Activated CD4-positive, CD25-positive, alpha-beta regulatory T cell treated with anti-CD3 and anti-CD28 coated beads, Interleukin-2, amount 50 U/mL, for 16 hours (primary cell): Measurements from ENCODE around the gene ISCU.

Source experiments
- DNase-seq: peaks from one replicate; pipeline ENCODE4 v3.0.0-alpha.2; 2020; ENCODE audit warnings: low read depth, low spot score

ISCU gene

GRCh38 chr12:108562348-108563135 lies at the start of gene ISCU:
Gene ISCU, plus strand, starts transcription at chr12:108562596. Its CDS starts 27 bp downstream, at chr12:108562623.
- peak; percentile 98 for DNase-seq

- no peak for DNase-seq
These were observed 47.9 kb upstream of the ISCU start for GRCh38 chr12:108514468-108514972.

- peak; percentile 98 for DNase-seq
These were observed 47.2 kb upstream of the ISCU start, which contains the start of gene FICD for GRCh38 chr12:108514973-108515814. Gene FICD, plus strand, starts transcription at chr12:108515277. Its CDS starts 1,696 bp downstream, at chr12:108516973.

- DNase-seq, result no peak
These were observed 46.5 kb upstream of the ISCU start for GRCh38 chr12:108515916-108516315.

GRCh38 chr12:108516511-108517275 lies 45.7 kb upstream of the ISCU start:
- DNase-seq, result no peak

GRCh38 chr12:108517288-108518100 lies 44.9 kb upstream of the ISCU start:
- DNase-seq, result no peak

GRCh38 chr12:108518101-108518715 lies 44.2 kb upstream of the ISCU start:
- no peak for DNase-seq

- no peak for DNase-seq
These were observed 43.5 kb upstream of the ISCU start for GRCh38 chr12:108518716-108519496.

GRCh38 chr12:108519558-108519957 lies 42.8 kb upstream of the ISCU start:
- no peak for DNase-seq

- no peak for DNase-seq
These were observed 39.0 kb upstream of the ISCU start for GRCh38 chr12:108523365-108523764.

- no peak for DNase-seq
These were observed 36.7 kb upstream of the ISCU start for GRCh38 chr12:108525681-108526080.

GRCh38 chr12:108526482-108527165 lies 35.8 kb upstream of the ISCU start:
- no peak for DNase-seq

GRCh38 chr12:108527166-108527496 lies 35.3 kb upstream of the ISCU start:
- DNase-seq, result no peak

GRCh38 chr12:108530161-108530560 lies 32.2 kb upstream of the ISCU start:
- DNase-seq, result no peak

- no peak for DNase-seq
These were observed 30.2 kb upstream of the ISCU start for GRCh38 chr12:108531929-108532848.

GRCh38 chr12:108538146-108538545 lies 24.2 kb upstream of the ISCU start:
- DNase-seq, result no peak

GRCh38 chr12:108538616-108539195 lies 23.7 kb upstream of the ISCU start:
- DNase-seq, result no peak

GRCh38 chr12:108542320-108542719 lies 20.1 kb upstream of the ISCU start:
- DNase-seq, result no peak
